Measurements from ENCODE around the gene POU2AF2. TPM values are rescaled to one million over a fixed set of nuclear protein-coding genes. Genes with fewer than 3 reads are reported as not detected.
"Not testable (repeated sequence)": the region's sequence is repeated elsewhere in the genome, so short reads cannot be mapped to it uniquely, and the experiment has no call there.

POU2AF2 gene
- total RNA-seq, 1 donor, result not detected

- TF ChIP-seq CTCF (IDR thresholded peaks at IDR 0.05; ENCODE audit: insufficient read depth, low read depth, low read length), result no peak
- DNase-seq (ENCODE audit: low read depth), result no peak
Observed at GRCh38 chr11:111253630-111254029, 8.1 kb downstream of the POU2AF2 start.

GRCh38 chr11:111258046-111258445 lies 12.5 kb downstream of the POU2AF2 start:
- no peak for DNase-seq (ENCODE audit: low read depth)
- no peak for TF ChIP-seq CTCF (IDR thresholded peaks at IDR 0.05; ENCODE audit: insufficient read depth, low read depth, low read length)
- H3K4me3 ChIP-seq (ENCODE audit: low read depth, low read length), result no peak overlapping the region

More at GRCh38 chr11:111253630-111254029, 8.1 kb downstream of the POU2AF2 start:
- no peak overlapping the region for H3K4me3 ChIP-seq (ENCODE audit: low read depth, low read length)

GRCh38 chr11:111259896-111260295 lies 14.4 kb downstream of the POU2AF2 start:
- no peak for TF ChIP-seq CTCF (IDR thresholded peaks at IDR 0.05; ENCODE audit: insufficient read depth, low read depth, low read length)
- no peak for DNase-seq (ENCODE audit: low read depth)

GRCh38 chr11:111260811-111261210 lies 15.3 kb downstream of the POU2AF2 start:
- DNase-seq (ENCODE audit: low read depth), result no peak
- H3K4me3 ChIP-seq (ENCODE audit: low read depth, low read length), result no peak overlapping the region
- no peak for TF ChIP-seq CTCF (IDR thresholded peaks at IDR 0.05; ENCODE audit: insufficient read depth, low read depth, low read length)

More at GRCh38 chr11:111259896-111260295, 14.4 kb downstream of the POU2AF2 start:
- H3K4me3 ChIP-seq (ENCODE audit: low read depth, low read length), result no peak overlapping the region

GRCh38 chr11:111264646-111265045 lies 19.1 kb downstream of the POU2AF2 start:
- no peak for DNase-seq (ENCODE audit: low read depth)
- TF ChIP-seq CTCF (IDR thresholded peaks at IDR 0.05; ENCODE audit: insufficient read depth, low read depth, low read length), result no peak
- H3K4me3 ChIP-seq (ENCODE audit: low read depth, low read length), result no peak overlapping the region

GRCh38 chr11:111265421-111265820 lies 19.9 kb downstream of the POU2AF2 start:
- no peak overlapping the region for H3K4me3 ChIP-seq (ENCODE audit: low read depth, low read length)
- DNase-seq (ENCODE audit: low read depth), result no peak
- no peak for TF ChIP-seq CTCF (IDR thresholded peaks at IDR 0.05; ENCODE audit: insufficient read depth, low read depth, low read length)

GRCh38 chr11:111268303-111268702 lies 22.8 kb downstream of the POU2AF2 start:
- not testable (repeated sequence) for H3K4me3 ChIP-seq (ENCODE audit: low read depth, low read length); DNase-seq (ENCODE audit: low read depth)

Measured in fibroblast of villous mesenchyme (primary cell).